GM18873 (cell line): ENCODE measurements around the gene SYNPO.

Experiments used
- ATAC-seq: cut with Tn5 transposase; IDR thresholded peaks from one replicate; pipeline ENCODE4 v1.9.1; 2021; ENCODE audit warnings: mild to moderate bottlenecking, moderate library complexity, moderate number of reproducible peaks; ENCODE audit not compliant: unreplicated experiment, low FRiP score

The SYNPO gene

GRCh38 chr5:150653145-150653761, 12.8 kb downstream of the SYNPO start:
- ATAC-seq: no peak

- no peak for ATAC-seq
Measured at GRCh38 chr5:150653762-150654556, 13.5 kb downstream of the SYNPO start.

- no peak for ATAC-seq
Measured at GRCh38 chr5:150655221-150655620, 14.8 kb downstream of the SYNPO start.

GRCh38 chr5:150656191-150657132, 16.0 kb downstream of the SYNPO start:
- no peak for ATAC-seq

GRCh38 chr5:150658121-150658520, 17.7 kb downstream of the SYNPO start:
- no peak for ATAC-seq

- no peak for ATAC-seq
Measured at GRCh38 chr5:150658699-150659265, 18.3 kb downstream of the SYNPO start.

GRCh38 chr5:150659360-150660107, 19.1 kb downstream of the SYNPO start:
- ATAC-seq: no peak

GRCh38 chr5:150660108-150660831, 19.8 kb downstream of the SYNPO start:
- ATAC-seq: no peak

- no peak for ATAC-seq
Measured at GRCh38 chr5:150661086-150661485, 20.6 kb downstream of the SYNPO start, which contains the start of gene MYOZ3. MYOZ3 (plus strand) TSS chr5:150661251; CDS start chr5:150662942, 1,691 bp downstream.

GRCh38 chr5:150661821-150662596, 21.5 kb downstream of the SYNPO start:
- ATAC-seq: no peak

GRCh38 chr5:150662731-150663516, 22.5 kb downstream of the SYNPO start:
- no peak for ATAC-seq

GRCh38 chr5:150663936-150664335, 23.5 kb downstream of the SYNPO start:
- no peak for ATAC-seq

- ATAC-seq: no peak
Measured at GRCh38 chr5:150665044-150665443, 24.6 kb downstream of the SYNPO start.

- ATAC-seq: no peak
Measured at GRCh38 chr5:150670275-150670947, 30.0 kb downstream of the SYNPO start.

GRCh38 chr5:150670948-150671310, 30.5 kb downstream of the SYNPO start:
- ATAC-seq: no peak

GRCh38 chr5:150671509-150672236, 31.2 kb downstream of the SYNPO start:
- no peak for ATAC-seq
